ENCODE results near the gene ADAMTS7.

Gene ADAMTS7

DNA sequence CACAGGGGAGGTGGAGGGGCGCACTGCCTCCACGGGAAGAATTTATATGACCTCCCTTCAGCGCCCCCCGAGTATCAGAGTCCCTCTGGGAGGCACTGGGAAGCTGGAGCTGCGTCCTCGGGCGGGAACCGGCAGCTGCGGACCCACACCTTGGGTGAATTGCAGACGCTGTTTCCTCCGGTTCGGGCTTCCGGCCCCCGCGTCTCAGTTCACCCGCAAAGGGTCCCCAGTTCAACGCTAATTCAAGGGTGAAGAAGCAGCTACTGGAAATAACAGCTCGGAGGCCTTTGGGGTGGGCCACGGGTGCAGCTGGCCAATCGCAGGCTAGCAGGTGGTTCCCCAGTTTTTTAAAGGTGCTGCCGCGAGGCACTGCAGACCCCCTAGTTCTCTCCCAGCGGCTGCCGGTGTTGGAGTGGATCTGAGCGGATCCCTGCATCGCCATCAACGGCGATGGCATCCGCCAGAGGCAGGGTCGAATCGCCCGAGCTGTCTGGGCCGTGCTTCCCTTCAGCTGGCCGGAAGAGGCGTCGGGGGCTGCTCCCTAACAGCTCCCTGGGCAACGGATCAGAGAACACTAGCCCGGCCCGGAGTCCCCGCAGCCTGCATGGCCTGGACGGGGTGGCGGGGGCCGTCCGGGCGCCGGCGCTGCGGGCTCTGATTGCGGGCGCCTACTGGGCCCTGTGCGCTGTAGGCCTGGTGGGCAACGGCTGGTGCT, 19.4 kb upstream of the ADAMTS7 start:
- TF ChIP-seq ARNTL (CRISPR knock-in tag; IDR thresholded peaks at IDR 0.05; ENCODE audit: borderline replicate concordance, low read depth) (no peak), ZNF70 (CRISPR knock-in tag; IDR thresholded peaks at IDR 0.05) (no peak), ZC3H10 (CRISPR knock-in tag; IDR thresholded peaks at IDR 0.05) (no peak)
- TF ChIP-seq, protein P1, sequence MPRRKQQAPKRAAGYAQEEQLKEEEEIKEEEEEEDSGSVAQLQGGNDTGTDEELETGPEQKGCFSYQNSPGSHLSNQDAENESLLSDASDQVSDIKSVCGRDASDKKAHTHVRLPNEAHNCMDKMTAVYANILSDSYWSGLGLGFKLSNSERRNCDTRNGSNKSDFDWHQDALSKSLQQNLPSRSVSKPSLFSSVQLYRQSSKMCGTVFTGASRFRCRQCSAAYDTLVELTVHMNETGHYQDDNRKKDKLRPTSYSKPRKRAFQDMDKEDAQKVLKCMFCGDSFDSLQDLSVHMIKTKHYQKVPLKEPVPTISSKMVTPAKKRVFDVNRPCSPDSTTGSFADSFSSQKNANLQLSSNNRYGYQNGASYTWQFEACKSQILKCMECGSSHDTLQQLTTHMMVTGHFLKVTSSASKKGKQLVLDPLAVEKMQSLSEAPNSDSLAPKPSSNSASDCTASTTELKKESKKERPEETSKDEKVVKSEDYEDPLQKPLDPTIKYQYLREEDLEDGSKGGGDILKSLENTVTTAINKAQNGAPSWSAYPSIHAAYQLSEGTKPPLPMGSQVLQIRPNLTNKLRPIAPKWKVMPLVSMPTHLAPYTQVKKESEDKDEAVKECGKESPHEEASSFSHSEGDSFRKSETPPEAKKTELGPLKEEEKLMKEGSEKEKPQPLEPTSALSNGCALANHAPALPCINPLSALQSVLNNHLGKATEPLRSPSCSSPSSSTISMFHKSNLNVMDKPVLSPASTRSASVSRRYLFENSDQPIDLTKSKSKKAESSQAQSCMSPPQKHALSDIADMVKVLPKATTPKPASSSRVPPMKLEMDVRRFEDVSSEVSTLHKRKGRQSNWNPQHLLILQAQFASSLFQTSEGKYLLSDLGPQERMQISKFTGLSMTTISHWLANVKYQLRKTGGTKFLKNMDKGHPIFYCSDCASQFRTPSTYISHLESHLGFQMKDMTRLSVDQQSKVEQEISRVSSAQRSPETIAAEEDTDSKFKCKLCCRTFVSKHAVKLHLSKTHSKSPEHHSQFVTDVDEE (CRISPR knock-in tag; IDR thresholded peaks at IDR 0.05): no peak
- no peak for ATAC-seq

DNA sequence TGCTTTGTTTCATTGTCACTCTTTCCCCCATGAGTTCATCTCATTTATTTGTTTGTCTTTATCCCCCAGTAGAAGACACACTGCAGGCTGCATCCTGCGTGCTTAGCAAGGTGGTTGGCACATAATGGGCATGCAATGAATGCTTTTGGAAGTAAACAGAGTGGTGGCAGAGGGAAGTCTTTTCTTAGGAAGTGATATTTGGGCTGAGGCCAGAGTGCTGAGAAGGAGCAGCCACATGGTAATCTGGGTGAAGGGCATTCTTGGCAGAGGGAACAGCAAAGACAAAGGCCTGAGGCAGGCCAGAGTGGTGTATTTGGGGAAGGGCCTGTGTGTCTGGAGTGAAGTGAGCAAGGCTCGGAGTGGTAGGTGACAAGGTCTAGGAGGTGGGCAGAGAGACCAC, 17.7 kb upstream of the ADAMTS7 start:
- ATAC-seq: no peak
- no peak for TF ChIP-seq ZC3H10 (CRISPR knock-in tag; IDR thresholded peaks at IDR 0.05)
- no peak for TF ChIP-seq ZFP30 (CRISPR knock-in tag; IDR thresholded peaks at IDR 0.05)
- TF ChIP-seq ZFP3 (CRISPR knock-in tag; IDR thresholded peaks at IDR 0.05): no peak
- TF ChIP-seq, protein P1 (CRISPR knock-in tag; IDR thresholded peaks at IDR 0.05): no peak
- no peak for TF ChIP-seq GLIS3 (CRISPR knock-in tag; IDR thresholded peaks at IDR 0.05)
- TF ChIP-seq SNAI2 (CRISPR knock-in tag; IDR thresholded peaks at IDR 0.05): no peak
- no peak for TF ChIP-seq ARNTL (CRISPR knock-in tag; IDR thresholded peaks at IDR 0.05; ENCODE audit: borderline replicate concordance, low read depth)
- no peak for TF ChIP-seq CSDC2 (CRISPR knock-in tag; IDR thresholded peaks at IDR 0.05)
- TF ChIP-seq ZNF565 (CRISPR knock-in tag; conservative IDR thresholded peaks at IDR 0.05; ENCODE audit: low read depth): no peak
- TF ChIP-seq TOX (CRISPR knock-in tag; IDR thresholded peaks at IDR 0.05; ENCODE audit: borderline replicate concordance): no peak
- TF ChIP-seq ESRRG (CRISPR knock-in tag; IDR thresholded peaks at IDR 0.05): no peak
- no peak for TF ChIP-seq BACH2 (CRISPR knock-in tag; IDR thresholded peaks at IDR 0.05; ENCODE audit: borderline replicate concordance)
- no peak for TF ChIP-seq ZNF70 (CRISPR knock-in tag; IDR thresholded peaks at IDR 0.05)
- no peak for TF ChIP-seq PPARA (CRISPR knock-in tag; IDR thresholded peaks at IDR 0.05; ENCODE audit: borderline replicate concordance)
- TF ChIP-seq ISL1 (CRISPR knock-in tag; IDR thresholded peaks at IDR 0.05): no peak
- TF ChIP-seq, protein P2, sequence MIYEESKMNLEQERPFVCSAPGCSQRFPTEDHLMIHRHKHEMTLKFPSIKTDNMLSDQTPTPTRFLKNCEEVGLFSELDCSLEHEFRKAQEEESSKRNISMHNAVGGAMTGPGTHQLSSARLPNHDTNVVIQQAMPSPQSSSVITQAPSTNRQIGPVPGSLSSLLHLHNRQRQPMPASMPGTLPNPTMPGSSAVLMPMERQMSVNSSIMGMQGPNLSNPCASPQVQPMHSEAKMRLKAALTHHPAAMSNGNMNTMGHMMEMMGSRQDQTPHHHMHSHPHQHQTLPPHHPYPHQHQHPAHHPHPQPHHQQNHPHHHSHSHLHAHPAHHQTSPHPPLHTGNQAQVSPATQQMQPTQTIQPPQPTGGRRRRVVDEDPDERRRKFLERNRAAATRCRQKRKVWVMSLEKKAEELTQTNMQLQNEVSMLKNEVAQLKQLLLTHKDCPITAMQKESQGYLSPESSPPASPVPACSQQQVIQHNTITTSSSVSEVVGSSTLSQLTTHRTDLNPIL (CRISPR knock-in tag; IDR thresholded peaks at IDR 0.05; ENCODE audit: low read depth): no peak

DNA sequence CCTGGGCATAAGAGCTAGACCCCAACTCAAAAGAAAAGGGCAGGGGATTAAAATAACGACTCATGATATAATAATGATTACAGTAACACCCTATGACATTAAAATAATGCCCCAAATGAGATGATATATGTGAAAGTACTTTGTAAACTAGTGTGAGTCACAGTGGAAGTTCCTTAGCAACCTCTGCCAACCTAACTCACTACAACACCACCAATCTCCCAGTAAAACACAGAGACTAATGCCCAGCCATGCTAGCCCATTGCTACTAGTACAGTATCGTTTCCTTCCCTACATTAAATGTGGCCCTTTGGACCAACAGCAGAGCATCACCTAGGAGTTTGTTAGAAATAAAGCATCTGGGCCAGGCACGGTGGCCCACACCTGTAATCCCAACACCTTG, 11.2 kb upstream of the ADAMTS7 start:
- ATAC-seq: no peak; the same call in 2 of the 3 replicates
- no peak for TF ChIP-seq CSDC2 (CRISPR knock-in tag; IDR thresholded peaks at IDR 0.05)
- TF ChIP-seq RARB (CRISPR knock-in tag; IDR thresholded peaks at IDR 0.05): no peak
- TF ChIP-seq ZNF565 (CRISPR knock-in tag; conservative IDR thresholded peaks at IDR 0.05; ENCODE audit: low read depth): no peak
- TF ChIP-seq, protein P3, sequence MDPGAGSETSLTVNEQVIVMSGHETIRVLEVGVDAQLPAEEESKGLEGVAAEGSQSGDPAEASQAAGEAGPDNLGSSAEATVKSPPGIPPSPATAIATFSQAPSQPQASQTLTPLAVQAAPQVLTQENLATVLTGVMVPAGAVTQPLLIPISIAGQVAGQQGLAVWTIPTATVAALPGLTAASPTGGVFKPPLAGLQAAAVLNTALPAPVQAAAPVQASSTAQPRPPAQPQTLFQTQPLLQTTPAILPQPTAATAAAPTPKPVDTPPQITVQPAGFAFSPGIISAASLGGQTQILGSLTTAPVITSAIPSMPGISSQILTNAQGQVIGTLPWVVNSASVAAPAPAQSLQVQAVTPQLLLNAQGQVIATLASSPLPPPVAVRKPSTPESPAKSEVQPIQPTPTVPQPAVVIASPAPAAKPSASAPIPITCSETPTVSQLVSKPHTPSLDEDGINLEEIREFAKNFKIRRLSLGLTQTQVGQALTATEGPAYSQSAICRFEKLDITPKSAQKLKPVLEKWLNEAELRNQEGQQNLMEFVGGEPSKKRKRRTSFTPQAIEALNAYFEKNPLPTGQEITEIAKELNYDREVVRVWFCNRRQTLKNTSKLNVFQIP (CRISPR knock-in tag; IDR thresholded peaks at IDR 0.05; ENCODE audit: borderline replicate concordance, low read depth): no peak
- TF ChIP-seq, protein P4, sequence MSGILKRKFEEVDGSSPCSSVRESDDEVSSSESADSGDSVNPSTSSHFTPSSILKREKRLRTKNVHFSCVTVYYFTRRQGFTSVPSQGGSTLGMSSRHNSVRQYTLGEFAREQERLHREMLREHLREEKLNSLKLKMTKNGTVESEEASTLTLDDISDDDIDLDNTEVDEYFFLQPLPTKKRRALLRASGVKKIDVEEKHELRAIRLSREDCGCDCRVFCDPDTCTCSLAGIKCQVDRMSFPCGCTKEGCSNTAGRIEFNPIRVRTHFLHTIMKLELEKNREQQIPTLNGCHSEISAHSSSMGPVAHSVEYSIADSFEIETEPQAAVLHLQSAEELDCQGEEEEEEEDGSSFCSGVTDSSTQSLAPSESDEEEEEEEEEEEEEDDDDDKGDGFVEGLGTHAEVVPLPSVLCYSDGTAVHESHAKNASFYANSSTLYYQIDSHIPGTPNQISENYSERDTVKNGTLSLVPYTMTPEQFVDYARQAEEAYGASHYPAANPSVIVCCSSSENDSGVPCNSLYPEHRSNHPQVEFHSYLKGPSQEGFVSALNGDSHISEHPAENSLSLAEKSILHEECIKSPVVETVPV (CRISPR knock-in tag; IDR thresholded peaks at IDR 0.05): no peak
- TF ChIP-seq ZNF8 (CRISPR knock-in tag; IDR thresholded peaks at IDR 0.05): no peak
- no peak for TF ChIP-seq BACH2 (CRISPR knock-in tag; IDR thresholded peaks at IDR 0.05; ENCODE audit: borderline replicate concordance)
- no peak for TF ChIP-seq ESRRG (CRISPR knock-in tag; IDR thresholded peaks at IDR 0.05)
- no peak for TF ChIP-seq OSR1 (CRISPR knock-in tag; IDR thresholded peaks at IDR 0.05)
- TF ChIP-seq ZNF70 (CRISPR knock-in tag; IDR thresholded peaks at IDR 0.05): no peak
- TF ChIP-seq, protein P2 (CRISPR knock-in tag; IDR thresholded peaks at IDR 0.05; ENCODE audit: low read depth): no peak
- TF ChIP-seq ZFP3 (CRISPR knock-in tag; IDR thresholded peaks at IDR 0.05): no peak
- no peak for TF ChIP-seq TOX (CRISPR knock-in tag; IDR thresholded peaks at IDR 0.05; ENCODE audit: borderline replicate concordance)
- TF ChIP-seq ZC3H10 (CRISPR knock-in tag; IDR thresholded peaks at IDR 0.05): no peak
- TF ChIP-seq ARNTL (CRISPR knock-in tag; IDR thresholded peaks at IDR 0.05; ENCODE audit: borderline replicate concordance, low read depth): no peak
- TF ChIP-seq, protein P1 (CRISPR knock-in tag; IDR thresholded peaks at IDR 0.05): no peak

All from SK-N-SH treated with all-trans-retinoic acid at 6 μM for 48 hours (cell line).